DOHH2 (cell line): ENCODE data around the gene CEMIP.

Experiments
- H3F3A ChIP-seq: fragments of 200-600 bp; sonication (generic), shearing (Covaris generic); 2 replicates; pipeline ENCODE4 v1.6.0; 2016; ENCODE audit warnings: antibody characterized with exemption, mild to moderate bottlenecking; ENCODE audit not compliant: control insufficient read depth, insufficient read depth
- H3K27ac ChIP-seq: fragments of 200-600 bp; sonication (generic); 2 replicates; pipeline ENCODE4 v1.5.1; 2014; ENCODE audit warnings: low read depth, mild to moderate bottlenecking, low read length, moderate library complexity
- H3K27me3 ChIP-seq: fragments of 200-600 bp; sonication (generic); 2 replicates; pipeline ENCODE4 v1.6.1; 2014; ENCODE audit warnings: mild to moderate bottlenecking, low read length, mixed read lengths; ENCODE audit not compliant: control insufficient read depth
- H3K36me3 ChIP-seq: fragments of 200-600 bp; sonication (generic); 2 replicates; pipeline ENCODE4 v1.6.1; 2014; ENCODE audit warnings: mild to moderate bottlenecking, low read length, moderate library complexity, mixed read lengths; ENCODE audit not compliant: control insufficient read depth
- H3K4me1 ChIP-seq: fragments of 200-600 bp; sonication (generic); 2 replicates; pipeline ENCODE4 v1.6.1; 2014; ENCODE audit warnings: mild to moderate bottlenecking, low read length, mixed read lengths; ENCODE audit not compliant: control insufficient read depth
- H3K4me2 ChIP-seq: fragments of 200-600 bp; sonication (generic); 2 replicates; pipeline ENCODE4 v1.6.0; 2014; ENCODE audit warnings: mild to moderate bottlenecking, low read length, moderate library complexity
- H3K4me3 ChIP-seq: fragments of 200-600 bp; sonication (generic); 2 replicates; pipeline ENCODE4 v1.5.1; 2014; ENCODE audit warnings: mild to moderate bottlenecking, low read length, mixed read lengths
- H3K79me2 ChIP-seq: fragments of 200-600 bp; sonication (generic); 2 replicates; pipeline ENCODE4 v1.6.1; 2014; ENCODE audit warnings: mild to moderate bottlenecking, low read length, mixed read lengths; ENCODE audit not compliant: control insufficient read depth
- H3K9me2 ChIP-seq: fragments of 200-600 bp; sonication (generic); replicated peaks from 2 replicates; pipeline ENCODE4 v1.6.1; 2014; ENCODE audit warnings: mild to moderate bottlenecking, low read length, mixed read lengths; ENCODE audit not compliant: control insufficient read depth
- H3K9me3 ChIP-seq: fragments of 200-600 bp; sonication (generic); 2 replicates; pipeline ENCODE4 v1.6.1; 2014; ENCODE audit warnings: antibody characterized with exemption, low read length, mixed read lengths; ENCODE audit not compliant: control insufficient read depth, insufficient read depth
- H4K20me1 ChIP-seq: fragments of 200-600 bp; sonication (generic); 2 replicates; pipeline ENCODE4 v1.6.0; 2014; ENCODE audit warnings: low read depth, mild to moderate bottlenecking, antibody characterized with exemption, low read length, moderate library complexity; ENCODE audit not compliant: control insufficient read depth, insufficient read depth
- EZH2phosphoT487 ChIP-seq: fragments of 200-600 bp; sonication (generic); IDR thresholded peaks from 2 replicates; pipeline ENCODE4 v1.6.1; 2017; ENCODE audit warnings: borderline replicate concordance, mild to moderate bottlenecking, antibody characterized with exemption, low read length, moderate library complexity, mixed read lengths
- TF ChIP-seq, protein P1 (sequence below): fragments of 200-600 bp; sonication (generic); IDR thresholded peaks from one replicate; pipeline ENCODE4 v1.5.1; 2014; ENCODE audit warnings: antibody characterized with exemption, mild to moderate bottlenecking, low read depth, low read length; ENCODE audit not compliant: poor library complexity, severe bottlenecking

The CEMIP gene

DNA sequence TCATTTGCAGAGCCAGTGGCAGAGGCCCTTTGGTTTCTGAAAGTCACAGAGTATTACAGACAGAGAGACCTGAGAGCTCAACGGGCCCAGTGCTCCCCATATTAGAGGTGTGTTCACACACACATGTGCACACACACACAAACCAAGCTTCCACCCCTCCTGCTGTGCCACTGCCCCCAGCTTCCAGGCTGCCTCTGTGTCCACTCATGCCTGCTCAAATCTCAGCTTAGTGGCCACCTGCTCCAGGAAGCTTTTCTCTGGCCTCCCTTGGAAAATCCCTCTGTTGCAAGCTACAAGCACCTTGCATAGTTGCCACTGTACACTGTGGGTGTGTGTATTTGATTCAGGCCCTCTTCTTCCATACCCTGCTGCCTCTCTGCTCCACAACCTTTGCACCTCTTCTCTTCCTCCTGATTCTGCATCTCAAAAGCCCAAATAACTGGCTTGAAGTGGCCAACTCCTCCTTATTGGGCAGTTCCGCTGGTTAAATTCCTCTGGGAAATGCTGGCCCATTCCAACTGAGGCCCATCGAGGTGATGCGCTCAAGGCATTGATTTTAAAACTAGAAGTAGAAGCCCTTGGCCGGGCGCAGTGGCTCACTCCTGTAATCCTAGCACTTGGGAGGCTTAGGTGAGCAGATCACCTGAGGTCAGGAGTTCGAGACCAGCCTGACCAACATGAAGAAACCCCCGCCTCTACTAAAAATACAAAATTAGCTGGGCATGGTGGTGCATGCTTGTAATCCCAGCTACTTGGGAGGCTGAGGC, 187.4 kb downstream of the CEMIP start:
- Histone ChIP-seq H3K36me3 (peaks cover 15% of the 10 kb centered on the region), H3K4me1 (no peaks in the 10 kb centered on the region), H3K9me2 (no peaks in the 10 kb centered on the region), H3K27me3 (no peaks in the 10 kb centered on the region), H3K4me3 (no peak overlapping the region), H3K27ac (no peak overlapping the region), H4K20me1 (0 out of 2 replicates have a peak, but pooled peaks cover 5% of the 10 kb centered on the region), H3K9me3 (no peaks in the 10 kb centered on the region), H3K79me2 (no peaks in the 10 kb centered on the region), H3F3A (no peaks in the 10 kb centered on the region; the same call in 1 of the 2 replicates), H3K4me2 (no peak overlapping the region)
- TF ChIP-seq, protein P1, sequence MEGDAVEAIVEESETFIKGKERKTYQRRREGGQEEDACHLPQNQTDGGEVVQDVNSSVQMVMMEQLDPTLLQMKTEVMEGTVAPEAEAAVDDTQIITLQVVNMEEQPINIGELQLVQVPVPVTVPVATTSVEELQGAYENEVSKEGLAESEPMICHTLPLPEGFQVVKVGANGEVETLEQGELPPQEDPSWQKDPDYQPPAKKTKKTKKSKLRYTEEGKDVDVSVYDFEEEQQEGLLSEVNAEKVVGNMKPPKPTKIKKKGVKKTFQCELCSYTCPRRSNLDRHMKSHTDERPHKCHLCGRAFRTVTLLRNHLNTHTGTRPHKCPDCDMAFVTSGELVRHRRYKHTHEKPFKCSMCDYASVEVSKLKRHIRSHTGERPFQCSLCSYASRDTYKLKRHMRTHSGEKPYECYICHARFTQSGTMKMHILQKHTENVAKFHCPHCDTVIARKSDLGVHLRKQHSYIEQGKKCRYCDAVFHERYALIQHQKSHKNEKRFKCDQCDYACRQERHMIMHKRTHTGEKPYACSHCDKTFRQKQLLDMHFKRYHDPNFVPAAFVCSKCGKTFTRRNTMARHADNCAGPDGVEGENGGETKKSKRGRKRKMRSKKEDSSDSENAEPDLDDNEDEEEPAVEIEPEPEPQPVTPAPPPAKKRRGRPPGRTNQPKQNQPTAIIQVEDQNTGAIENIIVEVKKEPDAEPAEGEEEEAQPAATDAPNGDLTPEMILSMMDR = no peak
- no peak for TF ChIP-seq EZH2phosphoT487

DNA sequence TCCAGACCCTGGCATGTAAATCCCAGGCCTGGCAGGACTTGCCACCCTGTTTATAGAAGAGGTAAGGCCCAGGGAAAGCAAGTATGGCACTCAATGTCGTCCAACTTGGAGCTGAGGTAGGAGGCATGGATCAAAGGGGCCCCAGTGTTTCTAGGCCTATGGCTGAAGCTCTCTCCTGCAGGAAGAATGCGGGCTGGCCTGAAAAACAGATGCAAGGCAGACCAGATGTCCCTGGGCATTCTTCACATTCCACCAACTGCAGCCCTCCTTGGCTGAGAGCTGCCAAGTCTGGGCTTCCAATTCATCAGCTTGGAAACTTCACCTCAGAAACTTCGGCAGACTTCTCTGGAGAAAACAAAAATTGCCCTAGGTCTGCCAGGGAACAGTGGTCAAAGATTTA, 188.3 kb downstream of the CEMIP start:
- no peaks in the 10 kb centered on the region for H3K79me2 ChIP-seq

DNA sequence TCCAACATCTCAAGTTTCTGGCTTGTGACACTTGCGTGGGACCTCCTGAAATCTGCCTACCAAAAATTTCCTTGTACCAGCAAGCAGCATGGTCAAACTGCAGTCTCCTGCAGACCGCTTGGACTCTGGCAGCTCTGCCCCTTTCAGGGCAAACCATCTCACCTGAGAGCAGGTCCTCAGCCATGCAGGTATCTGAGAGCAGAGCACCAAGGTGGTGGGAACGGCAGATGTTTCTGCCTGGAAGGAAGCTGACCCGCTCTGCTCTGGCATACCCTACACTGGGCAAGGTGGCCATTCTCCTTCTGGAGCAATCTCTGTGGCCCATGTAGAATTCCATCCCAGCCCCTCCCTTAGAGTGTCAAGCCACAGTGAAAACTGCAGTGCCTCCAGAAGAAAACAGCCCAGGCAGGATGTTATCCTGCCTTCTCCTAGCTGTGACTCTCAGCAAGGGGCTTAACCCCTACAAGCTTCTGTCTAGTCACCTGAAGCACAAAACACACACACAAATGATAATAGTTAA, 188.9 kb downstream of the CEMIP start:
- H4K20me1 ChIP-seq = 0 out of 2 replicates have a peak, but pooled peaks cover 5% of the 10 kb centered on the region
- no peaks in the 10 kb centered on the region for H3K9me3 ChIP-seq
- no peaks in the 10 kb centered on the region for H3K4me1 ChIP-seq
- H3K27me3 ChIP-seq = no peaks in the 10 kb centered on the region
- H3F3A ChIP-seq = no peaks in the 10 kb centered on the region; the same call in 1 of the 2 replicates
- no peak for TF ChIP-seq EZH2phosphoT487
- TF ChIP-seq, protein P1 = no peak
- no peak overlapping the region for H3K4me2 ChIP-seq
- peaks cover 15% of the 10 kb centered on the region for H3K36me3 ChIP-seq
- no peaks in the 10 kb centered on the region for H3K9me2 ChIP-seq
- no peak overlapping the region for H3K4me3 ChIP-seq
- no peak overlapping the region for H3K27ac ChIP-seq
- no peaks in the 10 kb centered on the region for H3K79me2 ChIP-seq

More for the DNA sequence above, 188.3 kb downstream of the CEMIP start:
- no peaks in the 10 kb centered on the region for H3K9me3 ChIP-seq
- H3K4me2 ChIP-seq = no peak overlapping the region
- 0 out of 2 replicates have a peak, but pooled peaks cover 5% of the 10 kb centered on the region for H4K20me1 ChIP-seq
- no peaks in the 10 kb centered on the region; the same call in 1 of the 2 replicates for H3F3A ChIP-seq
- H3K27ac ChIP-seq = no peak overlapping the region
- H3K36me3 ChIP-seq = peaks cover 15% of the 10 kb centered on the region
- H3K9me2 ChIP-seq = no peaks in the 10 kb centered on the region
- TF ChIP-seq, protein P1 = no peak
- no peak for TF ChIP-seq EZH2phosphoT487
- H3K4me1 ChIP-seq = no peaks in the 10 kb centered on the region
- H3K4me3 ChIP-seq = no peak overlapping the region
- no peaks in the 10 kb centered on the region for H3K27me3 ChIP-seq
